ENCODE results near the gene CDC42BPA.
"Not testable (repeated sequence)": the region's sequence is repeated elsewhere in the genome, so short reads cannot be mapped to it uniquely, and the experiment has no call there.

CDC42BPA gene

GRCh38 chr1:227058321-227058751, 260.0 kb downstream of the CDC42BPA start:
- no peak for DNase-seq

- no peak for DNase-seq
These were observed 269.0 kb downstream of the CDC42BPA start for GRCh38 chr1:227049253-227049652.

- DNase-seq, result no peak
These were observed 274.5 kb downstream of the CDC42BPA start for GRCh38 chr1:227043755-227044154.

- no peak for DNase-seq
These were observed 276.0 kb downstream of the CDC42BPA start for GRCh38 chr1:227042292-227042691.

- no peak for DNase-seq
These were observed 279.9 kb downstream of the CDC42BPA start for GRCh38 chr1:227038401-227038800.

GRCh38 chr1:227037121-227037520, 281.2 kb downstream of the CDC42BPA start:
- DNase-seq, result no peak

- no peak for DNase-seq
These were observed 283.0 kb downstream of the CDC42BPA start for GRCh38 chr1:227035316-227035715.

GRCh38 chr1:227033880-227034279, 284.4 kb downstream of the CDC42BPA start:
- no peak for DNase-seq

- DNase-seq, result no peak
These were observed 285.9 kb downstream of the CDC42BPA start for GRCh38 chr1:227032396-227032795.

- DNase-seq, result no peak
These were observed 301.3 kb downstream of the CDC42BPA start for GRCh38 chr1:227016990-227017389.

GRCh38 chr1:227010645-227011044, 307.6 kb downstream of the CDC42BPA start:
- no peak for DNase-seq

GRCh38 chr1:227009937-227010336, 308.4 kb downstream of the CDC42BPA start:
- DNase-seq, result no peak

GRCh38 chr1:227006226-227006796, 312.0 kb downstream of the CDC42BPA start:
- no peak for DNase-seq

GRCh38 chr1:227004796-227005195, 313.5 kb downstream of the CDC42BPA start:
- DNase-seq, result no peak

GRCh38 chr1:227003165-227003564, 315.1 kb downstream of the CDC42BPA start:
- DNase-seq, result no peak

- DNase-seq, result no peak
These were observed 315.7 kb downstream of the CDC42BPA start for GRCh38 chr1:227002531-227003049.

GRCh38 chr1:226999579-226999978, 318.7 kb downstream of the CDC42BPA start:
- not testable (repeated sequence) for DNase-seq

- DNase-seq, result no peak
These were observed 322.6 kb downstream of the CDC42BPA start for GRCh38 chr1:226995365-226996332.

- no peak for DNase-seq
These were observed 323.5 kb downstream of the CDC42BPA start for GRCh38 chr1:226994586-226995364.

GRCh38 chr1:226993814-226994585, 324.3 kb downstream of the CDC42BPA start:
- DNase-seq, result no peak

GRCh38 chr1:226991920-226992319, 326.4 kb downstream of the CDC42BPA start:
- DNase-seq, result no peak

GRCh38 chr1:226990133-226990716, 328.1 kb downstream of the CDC42BPA start:
- DNase-seq, result peak; percentile 51

All from GDM1 (cell line).